CD14-positive monocyte (primary cell): Measurements from ENCODE around the gene SRSF12. TPM values are rescaled to one million over a fixed set of nuclear protein-coding genes. Genes with fewer than 3 reads are reported as not detected.

ENCODE experiments used
- DNase-seq, 3 donors: peaks; one replicate each; pipeline ENCODE4 v3.0.0-alpha.2; 2011 to 2022
- H2AFZ ChIP-seq: 2 replicates; pipeline ENCODE4 v1.6.0; 2012; ENCODE audit warnings: mild to moderate bottlenecking, low read depth, low read length, inconsistent platforms; ENCODE audit not compliant: insufficient read depth, poor library complexity, severe bottlenecking
- H3K27ac ChIP-seq, 2 donors: 1 replicate in 1 of 2; 2 replicates in 1 of 2; pipeline ENCODE4 v1.5.1; 2012 to 2013; ENCODE audit warnings: low read length in 2 of 2, control low read depth in 1 of 2, inconsistent platforms in 1 of 2, low read depth in 1 of 2, mild to moderate bottlenecking in 1 of 2
- H3K27me3 ChIP-seq, 2 donors: one replicate each; pipeline versions ENCODE4 v1.6.0 to v1.6.1; 2011 to 2013; ENCODE audit warnings: low read length in 2 of 2; ENCODE audit not compliant: control insufficient read depth in 2 of 2, insufficient read depth in 2 of 2
- H3K36me3 ChIP-seq, 2 donors: replicated peaks in 1 of 2; 1 replicate in 1 of 2; 2 replicates in 1 of 2; pipeline versions ENCODE4 v1.5.1 to v1.6.1; 2012 to 2013; ENCODE audit warnings: low read length in 2 of 2, control low read depth in 1 of 2, inconsistent platforms in 1 of 2, mild to moderate bottlenecking in 1 of 2; ENCODE audit not compliant: insufficient read depth in 2 of 2, control insufficient read depth in 1 of 2
- H3K4me1 ChIP-seq, 2 donors: 1 replicate in 1 of 2; 2 replicates in 1 of 2; pipeline versions ENCODE4 v1.5.1 to v1.6.1; 2012 to 2013; ENCODE audit warnings: low read length in 2 of 2, control low read depth in 1 of 2, inconsistent platforms in 1 of 2, mild to moderate bottlenecking in 1 of 2, moderate library complexity in 1 of 2; ENCODE audit not compliant: insufficient read depth in 2 of 2, control insufficient read depth in 1 of 2
- H3K4me2 ChIP-seq: replicated peaks from 2 replicates; pipeline ENCODE3; 2012; ENCODE audit warnings: low read length, moderate library complexity, mild to moderate bottlenecking; ENCODE audit not compliant: poor library complexity, severe bottlenecking; ENCODE audit errors: extremely low read depth
- H3K4me3 ChIP-seq, 3 experiments: fragments of 200-600 bp in 1 of 3; sonication (generic) in 1 of 3; replicated peaks in 1 of 3; 1 replicate in 2 of 3; 2 replicates in 1 of 3; pipeline ENCODE4 v1.5.1; 2011 to 2013; ENCODE audit warnings: low read length in 3 of 3, mild to moderate bottlenecking in 3 of 3, control low read depth in 2 of 3, low read depth in 2 of 3, inconsistent platforms in 1 of 3, moderate library complexity in 1 of 3
- H3K79me2 ChIP-seq: 2 replicates; pipeline ENCODE4 v1.6.0; 2012; ENCODE audit warnings: mild to moderate bottlenecking, control low read depth, inconsistent platforms, low read length, moderate library complexity; ENCODE audit not compliant: insufficient read depth
- H3K9ac ChIP-seq: 2 replicates; pipeline ENCODE4 v1.6.0; 2017; ENCODE audit warnings: low read length, mild to moderate bottlenecking; ENCODE audit not compliant: insufficient read depth, poor library complexity, severe bottlenecking
- H3K9me3 ChIP-seq, 2 donors: replicated peaks in 1 of 2; 1 replicate in 1 of 2; 2 replicates in 1 of 2; pipeline versions ENCODE4 v1.5.1 to v1.6.1; 2012 to 2013; ENCODE audit warnings: low read length in 2 of 2, control low read depth in 1 of 2; ENCODE audit not compliant: control insufficient read depth in 1 of 2, insufficient read depth in 1 of 2
- H4K20me1 ChIP-seq: 2 replicates; pipeline ENCODE4 v1.6.0; 2012; ENCODE audit warnings: mild to moderate bottlenecking, low read length, control low read depth, moderate library complexity; ENCODE audit not compliant: insufficient read depth
- H3K27ac Mint-ChIP-seq, 7 donors: one replicate each; pipeline ENCODE4 v1.8.0; 2020; ENCODE audit warnings: mild to moderate bottlenecking in 7 of 7, mixed read lengths in 7 of 7, moderate library complexity in 6 of 7, inconsistent platforms in 2 of 7
- H3K27me3 Mint-ChIP-seq, 3 donors: one replicate each; pipeline ENCODE4 v1.8.0; 2021 to 2022; ENCODE audit warnings: low read depth in 3 of 3, mild to moderate bottlenecking in 3 of 3, mixed read lengths in 3 of 3, moderate library complexity in 3 of 3, inconsistent platforms in 1 of 3
- H3K36me3 Mint-ChIP-seq, 2 donors: one replicate each; pipeline ENCODE4 v1.8.0; 2020; ENCODE audit warnings: mixed read lengths in 2 of 2, inconsistent platforms in 1 of 2, mild to moderate bottlenecking in 1 of 2
- H3K4me1 Mint-ChIP-seq: one replicate; pipeline ENCODE4 v1.8.0; 2020; ENCODE audit warnings: mild to moderate bottlenecking, mixed read lengths
- H3K4me3 Mint-ChIP-seq, 2 donors: one replicate each; pipeline ENCODE4 v1.8.0; 2020; ENCODE audit warnings: mild to moderate bottlenecking in 2 of 2, mixed read lengths in 2 of 2, moderate library complexity in 1 of 2
- H3K9me3 Mint-ChIP-seq, 7 donors: one replicate each; pipeline ENCODE4 v1.8.0; 2020 to 2022; ENCODE audit warnings: mixed read lengths in 7 of 7, mild to moderate bottlenecking in 6 of 7, moderate library complexity in 6 of 7, inconsistent platforms in 2 of 7
- WGBS: methylation state at CpG from one replicate; pipeline ENCODE4 v1.1.5; 2013; ENCODE audit warnings: missing lambda C conversion rate; ENCODE audit not compliant: insufficient coverage; 5-methylcytosine and 5-hydroxymethylcytosine counted together
- intact Hi-C, 2 donors: fragments of 100-400 bp; cut with micrococcal nuclease; formaldehyde crosslinking; loops; one replicate each; pipeline versions ENCODE4 v1.15.0 to v1.15.1; 2023
- polyA plus RNA-seq, 3 donors: library from polyadenylated mRNA; depleted of rRNA in 1 of 3; unstranded in 2 of 3; stranded (reverse) in 1 of 3; fragments of 300-500 nt in 2 of 3; fragments of >200 nt in 1 of 3; fragmentation: Illumina TruSeq in 2 of 3; gene quantifications; 1 replicate in 2 of 3; 2 replicates in 1 of 3; pipeline ENCODE4 v1.2.3, GENCODE V29; 2012 to 2021
- TF ChIP-seq, protein P1 (sequence below): fragments of 200-600 bp; IDR thresholded peaks from one replicate; pipeline ENCODE4 v1.8.0; 2022; ENCODE audit warnings: antibody characterized with exemption, mild to moderate bottlenecking

Gene SRSF12
- polyA plus RNA-seq, 3 donors = 0.04 TPM; not detected in 2

DNA sequence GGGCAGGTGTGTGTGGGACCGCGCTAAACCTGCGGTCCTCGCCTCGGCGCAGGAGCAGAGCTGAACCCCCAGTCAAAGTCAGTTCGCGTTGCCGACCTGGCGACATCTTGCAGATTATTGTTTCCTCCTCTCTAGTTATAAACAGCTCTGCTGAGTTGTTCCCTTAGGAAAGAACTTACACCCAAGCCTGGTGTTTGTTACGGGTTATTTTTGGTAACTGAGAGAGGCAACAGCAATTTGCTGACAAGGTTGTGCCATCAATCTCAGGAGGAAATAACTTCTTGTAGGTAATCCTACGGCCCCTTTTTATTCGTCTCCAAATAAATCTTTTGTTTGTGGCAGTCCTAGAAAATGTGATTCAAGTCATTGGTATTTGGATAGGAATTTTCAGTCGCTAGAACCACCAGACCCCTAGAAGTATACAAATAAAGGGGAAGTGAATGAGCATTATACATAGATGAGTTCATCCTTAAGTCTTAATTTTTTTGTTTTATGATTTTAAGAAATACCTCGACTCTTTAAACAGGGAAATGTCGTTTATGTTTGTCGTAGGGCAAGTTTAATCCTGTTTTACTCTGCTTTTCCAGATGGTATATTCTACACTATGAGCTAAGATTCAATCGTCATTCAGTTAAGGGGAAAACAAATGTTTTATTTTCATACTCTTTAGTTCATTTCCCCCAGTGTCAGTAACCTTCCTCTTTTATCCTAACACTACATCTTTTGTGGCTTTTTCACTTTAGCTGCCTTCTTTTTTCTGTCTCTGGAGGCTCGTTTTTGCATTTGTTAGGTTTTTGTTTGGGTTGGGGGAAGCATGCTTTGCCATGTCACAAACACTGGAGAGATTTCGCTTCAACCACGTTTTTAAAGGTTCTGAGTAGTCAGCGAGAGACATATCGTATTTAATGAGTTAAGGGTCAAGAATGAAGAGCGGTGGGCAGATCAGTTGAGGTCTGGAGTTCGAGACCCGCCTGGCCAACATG lies 29.1 kb upstream of the SRSF12 start:
- Histone ChIP-seq H3K9me3 (no peaks in the 10 kb centered on the region), H2AFZ (peak overlapping the region; percentile 88), H4K20me1 (no peaks in the 10 kb centered on the region), H3K36me3 (no peaks in the 10 kb centered on the region), H3K4me2 (peak overlapping the region; percentile 90), H3K9ac (peak overlapping the region; percentile 65), H3K27me3 (no peaks in the 10 kb centered on the region), H3K79me2 (peaks cover 45% of the 10 kb centered on the region), H3K4me1 (peaks cover 8 to 21% of the 10 kb centered on the region in 2 donors), H3K27ac (peak overlapping the region in 1 of 2 donors; percentile 3), H3K4me3 (peak overlapping the region; percentile 33 to 77 (median 72))
- intact Hi-C loops = loop anchor here in 1 of 2 donors (5.0 kb wide), 1 partner anchor 165 kb away; no protein-coding TSS in a partner anchor
- Mint-ChIP-seq H3K9me3 (no peaks in the 10 kb centered on the region), H3K27ac (peak overlapping the region in 1 of 7 donors; percentile 73), H3K27me3 (peaks cover 0 to 3% (median 0%) of the 10 kb centered on the region in 3 donors), H3K4me1 (peaks cover 13% of the 10 kb centered on the region), H3K4me3 (peak overlapping the region; percentile 62 to 78), H3K36me3 (peaks cover 4 to 5% of the 10 kb centered on the region in 2 donors)
- peak in 1 of 3 donors; percentile 16 for DNase-seq
- TF ChIP-seq, protein P1, sequence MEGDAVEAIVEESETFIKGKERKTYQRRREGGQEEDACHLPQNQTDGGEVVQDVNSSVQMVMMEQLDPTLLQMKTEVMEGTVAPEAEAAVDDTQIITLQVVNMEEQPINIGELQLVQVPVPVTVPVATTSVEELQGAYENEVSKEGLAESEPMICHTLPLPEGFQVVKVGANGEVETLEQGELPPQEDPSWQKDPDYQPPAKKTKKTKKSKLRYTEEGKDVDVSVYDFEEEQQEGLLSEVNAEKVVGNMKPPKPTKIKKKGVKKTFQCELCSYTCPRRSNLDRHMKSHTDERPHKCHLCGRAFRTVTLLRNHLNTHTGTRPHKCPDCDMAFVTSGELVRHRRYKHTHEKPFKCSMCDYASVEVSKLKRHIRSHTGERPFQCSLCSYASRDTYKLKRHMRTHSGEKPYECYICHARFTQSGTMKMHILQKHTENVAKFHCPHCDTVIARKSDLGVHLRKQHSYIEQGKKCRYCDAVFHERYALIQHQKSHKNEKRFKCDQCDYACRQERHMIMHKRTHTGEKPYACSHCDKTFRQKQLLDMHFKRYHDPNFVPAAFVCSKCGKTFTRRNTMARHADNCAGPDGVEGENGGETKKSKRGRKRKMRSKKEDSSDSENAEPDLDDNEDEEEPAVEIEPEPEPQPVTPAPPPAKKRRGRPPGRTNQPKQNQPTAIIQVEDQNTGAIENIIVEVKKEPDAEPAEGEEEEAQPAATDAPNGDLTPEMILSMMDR = no peak
- 13% methylated on average over 10 of the region's 26 CpGs for WGBS

DNA sequence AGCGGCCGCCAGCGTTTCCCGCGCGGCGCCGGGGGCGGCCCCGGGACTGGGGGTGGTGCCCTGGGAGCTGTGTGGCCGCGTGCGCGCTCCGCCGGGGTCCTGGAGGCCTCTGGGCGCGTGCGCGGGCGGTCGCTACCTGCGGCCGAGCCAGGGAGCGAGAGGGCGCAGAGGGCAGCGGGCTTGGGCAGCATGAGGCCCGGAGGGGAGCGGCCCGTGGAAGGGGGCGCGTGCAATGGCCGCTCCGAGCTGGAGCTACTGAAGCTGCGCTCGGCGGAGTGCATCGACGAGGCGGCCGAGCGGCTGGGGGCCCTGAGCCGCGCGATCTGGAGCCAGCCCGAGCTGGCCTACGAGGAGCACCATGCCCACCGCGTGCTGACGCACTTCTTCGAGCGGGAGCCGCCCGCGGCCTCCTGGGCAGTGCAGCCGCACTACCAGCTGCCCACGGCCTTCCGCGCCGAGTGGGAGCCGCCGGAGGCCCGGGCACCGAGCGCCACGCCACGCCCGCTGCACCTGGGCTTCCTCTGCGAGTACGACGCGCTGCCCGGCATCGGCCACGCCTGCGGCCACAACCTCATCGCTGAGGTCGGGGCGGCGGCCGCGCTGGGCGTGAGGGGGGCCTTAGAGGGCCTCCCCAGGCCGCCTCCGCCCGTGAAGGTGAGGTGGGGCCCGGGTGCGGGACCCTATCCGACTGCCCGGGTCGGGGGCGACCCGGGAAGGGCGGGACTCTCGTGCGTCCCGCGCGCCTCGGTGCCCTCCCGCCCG lies 28.3 kb upstream of the SRSF12 start, which contains the start of gene PM20D2:
Gene PM20D2 (plus strand): TSS at position 100 of the 762 bp plus-strand sequence. CDS start 90 bp downstream, at position 190.
- H3K4me3 Mint-ChIP-seq = peak within 1 kb of the TSS; percentile 83 to 90
- H3K9me3 Mint-ChIP-seq = no peaks in the 10 kb centered on the region
- H3K27me3 Mint-ChIP-seq = no peaks in the 10 kb centered on the region
- DNase-seq = peak in 2 of 3 donors; percentile 21 to 35
- Histone ChIP-seq H3K4me3 (peak within 1 kb of the TSS; percentile 33 to 77 (median 72)), H3K27me3 (no peaks in the 10 kb centered on the region), H3K9ac (peak within 1 kb of the TSS; percentile 65), H3K27ac (peak within 1 kb of the TSS in 1 of 2 donors; percentile 3), H3K4me2 (peak within 1 kb of the TSS; percentile 90), H4K20me1 (no peaks in the 10 kb centered on the region), H3K79me2 (peaks cover 40% of the 10 kb centered on the region), H3K36me3 (no peaks in the 10 kb centered on the region), H3K4me1 (peaks cover 8 to 21% of the 10 kb centered on the region in 2 donors), H2AFZ (peak within 1 kb of the TSS; percentile 88), H3K9me3 (no peaks in the 10 kb centered on the region)
- under 1% methylated on average over 102 of the region's 102 CpGs for WGBS
- TF ChIP-seq, protein P1 = no peak
- H3K27ac Mint-ChIP-seq = peak within 1 kb of the TSS in 5 of 7 donors; percentile 45 to 73 (median 61)
- H3K4me1 Mint-ChIP-seq = peaks cover 13% of the 10 kb centered on the region
- intact Hi-C loops = loop anchor here in 1 of 2 donors (5.0 kb wide), 1 partner anchor 164 kb away; no protein-coding TSS in a partner anchor
- H3K36me3 Mint-ChIP-seq = peaks cover 0 to 3% of the 10 kb centered on the region in 2 donors
